Bronchial epithelial cell (primary cell): ENCODE data around the gene CIT. TPM values are rescaled to one million over a fixed set of nuclear protein-coding genes. Genes with fewer than 3 reads are reported as not detected.

Source experiments
- DNase-seq: peaks from one replicate; pipeline ENCODE4 v3.0.0-alpha.2; 2010; ENCODE audit warnings: low read depth
- FAIRE-seq: peaks from 2 replicates; lab custom pipeline; 2011; peaks lifted over from hg19 to GRCh38; lab: Jason Lieb, UNC
- H3K27me3 ChIP-seq: 2 replicates; pipeline ENCODE4 v1.5.1; 2011; ENCODE audit warnings: low read length; ENCODE audit not compliant: control insufficient read depth, insufficient read depth
- H3K36me3 ChIP-seq: 2 replicates; pipeline ENCODE4 v1.5.1; 2011; ENCODE audit warnings: low read length; ENCODE audit not compliant: control insufficient read depth, insufficient read depth
- H3K4me3 ChIP-seq: 2 replicates; pipeline ENCODE4 v1.5.1; 2011; ENCODE audit warnings: mild to moderate bottlenecking, low read depth, low read length, control low read depth
- total RNA-seq: library from RNA; depleted of rRNA; stranded (reverse); fragments of >200 nt; gene quantifications from 2 replicates; pipeline ENCODE4 v1.2.1, GENCODE V29; 2014
- TF ChIP-seq, protein P1 (sequence below): IDR thresholded peaks from 2 replicates; pipeline ENCODE4 v1.5.1; 2011; ENCODE audit warnings: mild to moderate bottlenecking, moderate library complexity, low read length, control low read depth, inconsistent platforms; ENCODE audit not compliant: insufficient read depth, severe bottlenecking

The CIT gene
- total RNA-seq, 1 donor from 2014 or later, result 0.79 TPM

DNA sequence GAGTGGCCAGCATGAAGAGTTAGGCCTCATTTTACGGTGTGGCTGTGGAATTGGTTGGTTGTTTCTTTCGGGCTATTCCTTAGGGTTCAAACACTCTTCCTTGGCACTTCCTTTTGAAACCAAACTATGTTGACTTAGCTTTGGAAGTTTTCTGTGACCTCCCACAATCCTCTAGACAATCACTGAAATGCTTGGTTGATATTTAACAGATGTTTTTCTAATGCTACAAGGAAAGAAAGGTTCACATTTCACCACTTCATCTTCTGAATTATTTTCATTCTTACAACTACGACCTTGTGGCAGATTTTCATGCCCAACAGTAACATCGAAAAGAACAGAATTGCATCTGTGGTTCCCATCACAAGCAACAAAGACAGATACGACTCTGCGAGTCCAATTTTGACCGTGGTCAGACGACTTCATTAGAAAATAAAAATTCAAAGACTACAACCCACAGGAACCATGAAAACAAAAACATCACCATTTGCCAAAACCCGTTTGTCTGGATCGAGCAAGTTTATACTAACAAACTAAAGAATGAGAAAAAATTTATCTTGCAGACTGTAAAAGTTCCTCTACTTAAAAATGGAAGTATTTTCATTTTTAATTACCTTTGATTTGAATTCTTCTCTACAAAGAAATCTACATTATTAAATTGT, 192.3 kb downstream of the CIT start:
- no peak overlapping the region for H3K4me3 ChIP-seq
- TF ChIP-seq, protein P1, sequence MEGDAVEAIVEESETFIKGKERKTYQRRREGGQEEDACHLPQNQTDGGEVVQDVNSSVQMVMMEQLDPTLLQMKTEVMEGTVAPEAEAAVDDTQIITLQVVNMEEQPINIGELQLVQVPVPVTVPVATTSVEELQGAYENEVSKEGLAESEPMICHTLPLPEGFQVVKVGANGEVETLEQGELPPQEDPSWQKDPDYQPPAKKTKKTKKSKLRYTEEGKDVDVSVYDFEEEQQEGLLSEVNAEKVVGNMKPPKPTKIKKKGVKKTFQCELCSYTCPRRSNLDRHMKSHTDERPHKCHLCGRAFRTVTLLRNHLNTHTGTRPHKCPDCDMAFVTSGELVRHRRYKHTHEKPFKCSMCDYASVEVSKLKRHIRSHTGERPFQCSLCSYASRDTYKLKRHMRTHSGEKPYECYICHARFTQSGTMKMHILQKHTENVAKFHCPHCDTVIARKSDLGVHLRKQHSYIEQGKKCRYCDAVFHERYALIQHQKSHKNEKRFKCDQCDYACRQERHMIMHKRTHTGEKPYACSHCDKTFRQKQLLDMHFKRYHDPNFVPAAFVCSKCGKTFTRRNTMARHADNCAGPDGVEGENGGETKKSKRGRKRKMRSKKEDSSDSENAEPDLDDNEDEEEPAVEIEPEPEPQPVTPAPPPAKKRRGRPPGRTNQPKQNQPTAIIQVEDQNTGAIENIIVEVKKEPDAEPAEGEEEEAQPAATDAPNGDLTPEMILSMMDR, result no peak
- DNase-seq, result no peak
- H3K27me3 ChIP-seq, result no peaks in the 10 kb centered on the region
- no peak for FAIRE-seq
- H3K36me3 ChIP-seq, result peaks cover 7% of the 10 kb centered on the region

DNA sequence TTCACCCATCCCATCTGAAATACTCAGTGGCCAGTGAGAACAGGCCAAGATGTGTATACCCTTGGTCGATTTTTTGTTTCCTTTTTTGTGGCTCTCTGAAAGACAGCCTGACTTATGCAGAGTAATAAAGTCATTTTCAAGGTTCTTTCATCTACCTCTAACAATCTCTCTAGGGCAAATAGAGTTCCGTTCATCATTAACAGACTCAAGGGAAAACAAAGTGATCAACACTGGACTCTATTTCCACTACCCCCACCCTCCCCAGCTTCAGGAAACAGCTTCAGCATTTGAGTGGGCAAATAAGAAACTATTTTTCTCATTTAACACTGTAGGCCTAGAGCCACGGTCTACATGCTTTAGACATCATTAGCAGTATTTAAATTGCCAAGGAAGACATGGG, 193.3 kb downstream of the CIT start:
- FAIRE-seq (no peak), DNase-seq (no peak)
- TF ChIP-seq, protein P1, result no peak

DNA sequence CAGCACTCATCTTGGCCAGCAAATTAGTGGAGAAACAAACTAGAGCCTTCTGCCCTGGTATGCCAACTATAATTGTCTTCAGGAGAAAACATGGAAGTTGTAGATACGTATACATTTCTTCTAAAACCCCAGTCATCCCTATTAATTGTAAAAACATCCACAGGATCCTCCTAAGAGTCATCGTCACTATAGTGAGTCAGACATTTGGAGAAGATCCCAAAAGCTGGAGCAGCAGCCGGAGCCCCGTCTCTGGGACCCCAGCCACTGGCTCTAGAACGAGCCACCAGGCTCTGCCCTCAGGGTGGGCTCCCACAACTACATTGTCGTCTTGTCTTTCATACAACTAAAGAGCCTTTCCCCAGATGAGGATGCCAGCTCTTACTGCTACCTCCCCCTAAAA, 193.7 kb downstream of the CIT start:
- TF ChIP-seq, protein P1, result no peak
- FAIRE-seq (no peak), DNase-seq (no peak)
- H3K4me3 ChIP-seq, result no peak overlapping the region
- H3K27me3 ChIP-seq, result no peaks in the 10 kb centered on the region
- H3K36me3 ChIP-seq, result peaks cover 12% of the 10 kb centered on the region

More for the DNA sequence above, 193.3 kb downstream of the CIT start:
- Histone ChIP-seq H3K36me3 (peaks cover 10% of the 10 kb centered on the region), H3K4me3 (no peak overlapping the region), H3K27me3 (no peaks in the 10 kb centered on the region)

DNA sequence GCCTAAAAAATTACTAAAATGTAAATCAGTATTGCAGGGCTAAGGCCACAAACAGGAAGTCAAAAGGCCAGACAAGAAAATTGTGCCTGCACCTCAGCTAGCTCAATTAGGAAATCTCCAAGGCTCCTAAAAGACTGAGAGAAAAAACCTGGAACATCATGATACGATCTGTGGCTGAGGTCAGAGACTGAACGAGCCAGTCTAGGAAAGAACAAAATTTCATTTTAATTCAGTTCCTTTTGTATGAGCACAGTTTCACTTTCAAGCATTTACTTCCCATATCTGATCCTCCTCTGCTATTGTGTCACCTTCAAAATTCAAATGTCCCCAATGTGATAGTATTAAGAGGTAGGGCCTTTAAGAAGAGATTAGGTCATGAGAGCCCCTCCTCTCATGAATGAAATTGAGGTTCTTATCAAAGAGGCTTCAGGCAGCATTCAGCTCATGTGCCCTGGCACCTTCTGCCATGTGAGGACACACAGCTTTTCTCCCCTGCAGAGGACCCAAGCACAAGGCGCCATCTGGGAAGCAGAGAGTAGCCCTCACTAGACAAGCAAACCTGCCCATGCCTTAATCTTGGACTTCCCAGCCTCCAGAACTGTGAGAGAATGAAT, 194.4 kb downstream of the CIT start:
- no peak for DNase-seq
- FAIRE-seq, result no peak
- H3K4me3 ChIP-seq, result no peak overlapping the region
- no peaks in the 10 kb centered on the region for H3K27me3 ChIP-seq
- H3K36me3 ChIP-seq, result peaks cover 16% of the 10 kb centered on the region
- TF ChIP-seq, protein P1, result no peak

DNA sequence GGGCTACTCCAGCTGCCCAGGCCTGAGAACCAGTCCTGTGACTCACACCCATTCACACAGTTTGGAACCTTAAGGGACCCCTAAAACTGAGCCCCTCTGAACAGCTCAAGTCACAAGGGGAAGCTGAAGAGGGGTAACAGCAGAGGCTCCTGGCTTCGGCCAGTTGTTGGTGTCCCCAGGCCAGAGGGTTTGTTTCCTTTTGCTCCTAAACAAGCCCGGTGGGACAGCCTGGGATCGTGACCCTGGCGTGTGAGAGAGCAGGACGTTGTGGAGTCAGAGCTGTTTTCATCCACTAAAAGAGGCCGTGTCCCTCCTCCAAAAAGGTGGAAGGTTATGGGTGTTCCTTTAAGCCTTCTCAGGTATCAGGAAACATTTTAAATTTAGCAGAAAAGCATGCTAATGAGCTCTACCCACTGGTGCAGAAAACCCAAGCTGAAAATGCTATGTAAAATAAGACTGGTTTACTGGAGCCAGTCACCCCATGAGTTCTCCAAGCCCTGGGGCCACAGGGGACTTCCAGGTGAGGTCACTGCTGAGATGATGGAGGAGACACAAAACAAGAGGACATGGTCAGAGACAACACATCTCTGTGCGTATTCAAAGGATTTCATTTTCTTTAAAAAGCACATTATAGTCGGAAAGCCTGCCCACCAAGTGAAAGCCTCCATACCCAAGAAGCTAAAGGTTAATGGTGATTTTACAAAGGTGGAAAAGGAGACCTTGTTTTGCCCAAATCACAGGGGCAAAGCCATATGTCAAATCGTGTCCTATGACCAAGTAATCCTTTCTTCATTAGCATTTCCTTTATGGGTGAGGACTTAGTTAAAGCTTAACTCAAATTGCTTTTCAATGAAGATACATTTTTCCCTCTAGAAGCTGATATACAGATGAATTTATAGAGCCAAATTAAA, 195.1 kb downstream of the CIT start:
- TF ChIP-seq, protein P1, result no peak
- peaks cover 19% of the 10 kb centered on the region for H3K36me3 ChIP-seq
- no peaks in the 10 kb centered on the region for H3K27me3 ChIP-seq
- no peak for DNase-seq
- H3K4me3 ChIP-seq, result no peak overlapping the region
- no peak for FAIRE-seq
